Stimulated activated effector memory CD8-positive, alpha-beta T cell treated with anti-CD3 and anti-CD28 coated beads, Interleukin-12 subunit alpha, Interleukin-12 subunit beta, amount 100 ng/mL, for 72 hours (primary cell): ENCODE measurements around the gene PLXNA1.

Experiments
- ATAC-seq: fragments of 150-1000 bp; cut with Tn5 transposase; 2 replicates; pipeline ENCODE4 v1.10.0; 2021
- DNase-seq, 2 donors: peaks; one replicate each; pipeline ENCODE4 v3.0.0; 2021 to 2022; ENCODE audit warnings: low spot score in 2 of 2
- H3K27ac Mint-ChIP-seq: one replicate; pipeline ENCODE4 v1.8.0; 2022; ENCODE audit warnings: mild to moderate bottlenecking, mixed read lengths
- H3K36me3 Mint-ChIP-seq: one replicate; pipeline ENCODE4 v1.8.0; 2022; ENCODE audit warnings: mild to moderate bottlenecking, mixed read lengths
- H3K4me1 Mint-ChIP-seq: one replicate; pipeline ENCODE4 v1.8.0; 2022; ENCODE audit warnings: mixed read lengths
- H3K4me3 Mint-ChIP-seq: one replicate; pipeline ENCODE4 v1.8.0; 2022; ENCODE audit warnings: mild to moderate bottlenecking, mixed read lengths
- H3K9me3 Mint-ChIP-seq: one replicate; pipeline ENCODE4 v1.8.0; 2022; ENCODE audit warnings: mixed read lengths

PLXNA1 gene

GRCh38 chr3:127009531-127009930 lies 26.6 kb downstream of the PLXNA1 start:
- ATAC-seq = no peak
- no peak for DNase-seq
- Mint-ChIP-seq H3K9me3 (no peaks in the 10 kb centered on the region), H3K36me3 (peaks cover 2% of the 10 kb centered on the region), H3K4me1 (no peaks in the 10 kb centered on the region), H3K27ac (no peak overlapping the region), H3K4me3 (no peak overlapping the region)

GRCh38 chr3:127011270-127011992 lies 28.5 kb downstream of the PLXNA1 start:
- Mint-ChIP-seq H3K27ac (no peak overlapping the region), H3K4me1 (no peaks in the 10 kb centered on the region), H3K9me3 (no peaks in the 10 kb centered on the region), H3K4me3 (no peak overlapping the region), H3K36me3 (no peaks in the 10 kb centered on the region)
- no peak for DNase-seq
- ATAC-seq = no peak

GRCh38 chr3:127012091-127012490 lies 29.2 kb downstream of the PLXNA1 start:
- DNase-seq = no peak
- Mint-ChIP-seq H3K27ac (no peak overlapping the region), H3K4me1 (no peaks in the 10 kb centered on the region), H3K4me3 (no peak overlapping the region), H3K9me3 (no peaks in the 10 kb centered on the region), H3K36me3 (no peaks in the 10 kb centered on the region)
- no peak for ATAC-seq

GRCh38 chr3:127013181-127013580 lies 30.3 kb downstream of the PLXNA1 start:
- Mint-ChIP-seq H3K27ac (no peak overlapping the region), H3K36me3 (peaks cover 6% of the 10 kb centered on the region), H3K9me3 (no peaks in the 10 kb centered on the region), H3K4me1 (no peaks in the 10 kb centered on the region), H3K4me3 (no peak overlapping the region)
- no peak for ATAC-seq
- DNase-seq = no peak

- no peak for ATAC-seq
- no peak for DNase-seq
- peaks cover 6% of the 10 kb centered on the region for H3K36me3 Mint-ChIP-seq
- no peak overlapping the region for H3K27ac Mint-ChIP-seq
- H3K9me3 Mint-ChIP-seq = no peaks in the 10 kb centered on the region
- no peak overlapping the region for H3K4me3 Mint-ChIP-seq
- no peaks in the 10 kb centered on the region for H3K4me1 Mint-ChIP-seq
These were observed 31.0 kb downstream of the PLXNA1 start for GRCh38 chr3:127013758-127014535.

- peaks cover 6% of the 10 kb centered on the region for H3K36me3 Mint-ChIP-seq
These were observed 31.8 kb downstream of the PLXNA1 start for GRCh38 chr3:127014536-127015281.

GRCh38 chr3:127015282-127016042 lies 32.5 kb downstream of the PLXNA1 start:
- DNase-seq (no peak), ATAC-seq (no peak)
- Mint-ChIP-seq H3K4me3 (no peak overlapping the region), H3K9me3 (no peaks in the 10 kb centered on the region), H3K27ac (no peak overlapping the region), H3K36me3 (peaks cover 6% of the 10 kb centered on the region), H3K4me1 (no peaks in the 10 kb centered on the region)

More at GRCh38 chr3:127014536-127015281, 31.8 kb downstream of the PLXNA1 start:
- no peak overlapping the region for H3K27ac Mint-ChIP-seq
- H3K4me3 Mint-ChIP-seq = no peak overlapping the region
- H3K9me3 Mint-ChIP-seq = no peaks in the 10 kb centered on the region
- ATAC-seq = no peak
- DNase-seq = no peak
- H3K4me1 Mint-ChIP-seq = no peaks in the 10 kb centered on the region

GRCh38 chr3:127016043-127016343 lies 33.1 kb downstream of the PLXNA1 start:
- DNase-seq (no peak), ATAC-seq (no peak)
- H3K27ac Mint-ChIP-seq = no peak overlapping the region
- H3K36me3 Mint-ChIP-seq = peaks cover 8% of the 10 kb centered on the region
- no peaks in the 10 kb centered on the region for H3K9me3 Mint-ChIP-seq
- H3K4me1 Mint-ChIP-seq = no peaks in the 10 kb centered on the region
- no peak overlapping the region for H3K4me3 Mint-ChIP-seq

GRCh38 chr3:127016461-127016860 lies 33.5 kb downstream of the PLXNA1 start:
- no peak overlapping the region for H3K4me3 Mint-ChIP-seq
- no peak overlapping the region for H3K27ac Mint-ChIP-seq
- no peak for DNase-seq
- H3K9me3 Mint-ChIP-seq = no peaks in the 10 kb centered on the region
- no peaks in the 10 kb centered on the region for H3K4me1 Mint-ChIP-seq
- no peak for ATAC-seq
- H3K36me3 Mint-ChIP-seq = peaks cover 10% of the 10 kb centered on the region

- DNase-seq (no peak), ATAC-seq (no peak)
- Mint-ChIP-seq H3K4me3 (no peak overlapping the region), H3K4me1 (no peaks in the 10 kb centered on the region), H3K27ac (no peak overlapping the region), H3K36me3 (peaks cover 10% of the 10 kb centered on the region), H3K9me3 (no peaks in the 10 kb centered on the region)
These were observed 34.3 kb downstream of the PLXNA1 start for GRCh38 chr3:127017229-127017628.

GRCh38 chr3:127017781-127018180 lies 34.9 kb downstream of the PLXNA1 start:
- Mint-ChIP-seq H3K4me3 (no peak overlapping the region), H3K36me3 (peaks cover 10% of the 10 kb centered on the region), H3K4me1 (no peaks in the 10 kb centered on the region), H3K27ac (no peak overlapping the region), H3K9me3 (no peaks in the 10 kb centered on the region)
- no peak for DNase-seq
- no peak for ATAC-seq

GRCh38 chr3:127018306-127018828 lies 35.5 kb downstream of the PLXNA1 start:
- no peak for DNase-seq
- H3K4me3 Mint-ChIP-seq = no peak overlapping the region
- peaks cover 10% of the 10 kb centered on the region for H3K36me3 Mint-ChIP-seq
- H3K9me3 Mint-ChIP-seq = no peaks in the 10 kb centered on the region
- H3K27ac Mint-ChIP-seq = no peak overlapping the region
- ATAC-seq = no peak
- H3K4me1 Mint-ChIP-seq = no peaks in the 10 kb centered on the region

- H3K27ac Mint-ChIP-seq = no peak overlapping the region
These were observed 36.5 kb downstream of the PLXNA1 start for GRCh38 chr3:127019449-127019848.

GRCh38 chr3:127020543-127020942 lies 37.6 kb downstream of the PLXNA1 start:
- peaks cover 10% of the 10 kb centered on the region for H3K36me3 Mint-ChIP-seq

More at GRCh38 chr3:127019449-127019848, 36.5 kb downstream of the PLXNA1 start:
- no peak overlapping the region for H3K4me3 Mint-ChIP-seq
- H3K36me3 Mint-ChIP-seq = peaks cover 10% of the 10 kb centered on the region
- H3K4me1 Mint-ChIP-seq = no peaks in the 10 kb centered on the region
- ATAC-seq (no peak), DNase-seq (no peak)
- H3K9me3 Mint-ChIP-seq = no peaks in the 10 kb centered on the region

GRCh38 chr3:127022849-127023248 lies 39.9 kb downstream of the PLXNA1 start:
- peaks cover 5% of the 10 kb centered on the region for H3K36me3 Mint-ChIP-seq
- DNase-seq = no peak

More at GRCh38 chr3:127020543-127020942, 37.6 kb downstream of the PLXNA1 start:
- Mint-ChIP-seq H3K4me3 (no peak overlapping the region), H3K9me3 (no peaks in the 10 kb centered on the region), H3K4me1 (no peaks in the 10 kb centered on the region), H3K27ac (no peak overlapping the region)
- DNase-seq = no peak
- no peak for ATAC-seq

More at GRCh38 chr3:127022849-127023248, 39.9 kb downstream of the PLXNA1 start:
- Mint-ChIP-seq H3K27ac (no peak overlapping the region), H3K4me3 (no peak overlapping the region), H3K9me3 (no peaks in the 10 kb centered on the region), H3K4me1 (no peaks in the 10 kb centered on the region)
- ATAC-seq = no peak
